GM19372 (cell line): Measurements from ENCODE around the gene AAR2.

Experiments
- ATAC-seq: cut with Tn5 transposase; IDR thresholded peaks from one replicate; pipeline ENCODE4 v1.9.1; 2021; ENCODE audit warnings: mild to moderate bottlenecking, low read depth, moderate library complexity; ENCODE audit not compliant: unreplicated experiment

The AAR2 gene

DNA sequence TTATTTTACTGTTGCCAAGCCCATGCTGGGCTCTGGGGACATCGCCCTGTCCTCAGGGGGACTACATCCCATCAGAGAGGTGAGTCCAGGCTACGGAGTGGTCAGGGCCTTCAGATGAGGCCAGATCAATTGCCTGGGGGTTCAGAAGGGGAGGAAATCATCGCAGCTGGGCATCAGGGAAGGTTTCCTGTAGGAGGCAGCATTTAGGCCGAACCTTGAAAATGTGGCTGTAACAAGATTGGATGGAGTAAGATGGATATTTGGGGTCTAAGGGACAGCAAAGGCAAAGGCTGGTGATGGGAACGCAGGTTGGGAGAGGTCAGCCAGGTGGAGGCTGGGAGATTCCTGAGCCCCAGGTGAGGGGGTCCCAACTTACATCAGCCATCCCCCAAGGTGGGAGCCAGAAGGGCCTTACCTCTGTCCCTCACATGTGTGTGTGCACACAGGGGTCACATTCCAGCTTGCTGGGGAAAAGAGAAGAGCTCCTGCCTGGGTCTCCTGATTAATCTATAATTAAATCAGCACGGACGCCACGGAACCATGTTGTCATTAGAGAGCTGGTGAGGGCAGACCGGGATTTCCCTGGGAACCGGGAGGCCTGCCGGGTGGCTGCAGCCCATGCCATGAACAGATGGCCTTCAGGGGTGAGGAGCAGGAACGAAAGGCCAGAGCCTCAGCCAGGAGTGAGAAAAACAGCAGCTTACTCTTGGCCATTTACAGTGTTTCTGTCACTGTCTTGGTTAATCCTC, 39.3 kb downstream of the AAR2 start:
- no peak for ATAC-seq

DNA sequence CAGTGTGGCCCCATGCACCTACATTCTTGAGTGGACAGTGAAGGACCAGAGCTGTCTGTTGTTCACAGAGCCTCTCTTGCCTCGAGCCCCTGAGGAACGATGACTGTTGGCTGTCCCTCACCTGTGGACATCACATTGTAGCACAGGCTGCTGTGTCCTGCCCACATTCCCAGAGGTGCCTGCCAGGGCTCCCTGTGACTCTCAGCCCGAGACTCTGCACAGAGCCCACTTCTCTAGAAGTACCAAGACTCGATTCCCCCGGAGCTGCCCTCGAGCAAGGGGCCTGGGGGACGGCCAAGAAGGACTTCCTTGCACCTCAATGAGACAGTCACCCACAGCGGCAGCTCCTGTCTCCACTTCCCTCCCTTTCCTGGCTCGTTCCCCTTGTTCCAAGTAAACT, 41.3 kb downstream of the AAR2 start:
- ATAC-seq, result no peak

DNA sequence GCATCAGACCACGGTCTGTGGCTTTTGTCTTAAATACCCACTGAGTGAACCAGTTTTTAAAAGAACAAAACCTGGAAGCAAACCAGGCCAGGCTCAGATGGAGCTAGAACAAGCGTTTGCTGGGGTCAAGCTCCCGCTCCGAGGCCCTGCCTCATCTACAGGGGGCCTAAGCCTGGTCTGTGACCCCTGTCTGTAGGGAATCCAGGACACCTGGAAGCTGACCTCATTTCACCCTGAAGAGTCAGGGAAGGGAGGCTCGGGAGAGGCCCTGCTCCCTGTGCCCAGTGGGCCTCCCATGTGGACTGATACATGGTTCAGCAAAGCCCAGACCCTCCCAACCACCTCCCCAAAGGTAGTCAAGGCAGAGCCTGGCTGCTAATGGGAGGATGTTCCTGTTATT, 43.1 kb downstream of the AAR2 start:
- ATAC-seq, result no peak

DNA sequence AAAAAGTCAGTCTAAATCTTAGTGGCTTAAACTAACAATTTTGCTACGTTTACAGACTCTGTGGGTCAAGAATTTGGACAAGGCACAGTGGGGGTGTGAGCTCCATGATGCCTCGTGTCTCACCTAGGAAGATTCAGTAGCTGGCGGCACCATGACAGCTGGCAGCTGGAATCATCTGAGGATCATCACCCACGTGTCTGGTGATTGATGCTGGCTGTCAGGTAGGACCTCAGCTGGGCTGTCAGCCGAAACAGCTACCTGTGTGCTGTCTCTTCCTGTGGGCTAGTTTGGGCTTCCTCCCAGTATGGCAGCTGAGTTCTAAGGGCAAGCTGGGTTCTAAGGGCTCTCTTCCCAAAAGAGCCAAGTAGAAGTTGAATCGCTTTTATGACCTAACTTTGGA, 43.5 kb downstream of the AAR2 start:
- ATAC-seq, result no peak

DNA sequence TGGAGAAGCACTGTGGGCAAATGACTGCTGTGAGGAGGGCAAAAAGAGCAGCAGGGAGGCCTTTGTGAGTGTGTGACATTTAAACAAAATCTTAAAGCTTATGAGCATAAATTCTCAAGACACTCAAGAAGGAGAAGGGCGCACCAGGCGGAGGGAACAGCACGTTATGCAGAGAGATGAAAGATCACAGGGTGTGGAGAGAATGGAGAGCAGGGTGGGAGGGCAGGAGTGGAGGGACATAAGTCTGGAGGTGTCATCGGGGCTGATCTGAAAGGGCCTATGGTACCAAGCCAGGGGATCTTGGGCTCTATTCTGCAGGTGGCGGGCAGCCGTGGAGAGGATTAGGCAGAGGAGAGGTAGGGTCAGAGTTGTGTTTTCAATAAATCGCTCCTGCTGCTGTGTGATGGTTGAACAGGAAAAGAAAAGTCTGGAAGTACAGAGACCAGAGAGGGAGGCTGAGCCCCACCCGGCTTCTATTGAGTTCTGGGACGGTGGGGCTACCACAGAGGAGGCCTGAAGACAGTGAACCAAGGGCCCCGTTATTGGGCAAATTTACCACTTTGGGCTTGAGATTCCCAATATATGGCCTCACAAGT, 45.6 kb downstream of the AAR2 start:
- ATAC-seq, result no peak

DNA sequence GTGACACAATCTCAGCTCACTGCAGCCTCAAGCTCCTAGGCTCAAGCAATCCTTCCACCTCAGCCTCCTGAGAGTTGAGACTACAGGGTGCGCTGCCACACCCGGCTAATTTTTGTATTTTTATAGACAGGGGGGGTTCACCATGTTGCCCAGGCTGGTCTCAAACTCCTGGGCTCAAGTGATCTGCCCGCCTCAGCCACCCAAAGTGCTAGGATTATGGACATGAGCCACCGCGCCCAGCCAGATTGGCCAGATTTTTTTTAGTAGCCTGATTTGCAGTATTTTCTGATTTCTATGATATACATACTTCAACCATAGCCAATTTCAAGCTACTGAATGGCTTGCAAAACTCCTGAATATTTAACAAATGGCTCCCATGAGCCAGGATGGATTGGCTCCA, 48.5 kb downstream of the AAR2 start:
- no peak for ATAC-seq

DNA sequence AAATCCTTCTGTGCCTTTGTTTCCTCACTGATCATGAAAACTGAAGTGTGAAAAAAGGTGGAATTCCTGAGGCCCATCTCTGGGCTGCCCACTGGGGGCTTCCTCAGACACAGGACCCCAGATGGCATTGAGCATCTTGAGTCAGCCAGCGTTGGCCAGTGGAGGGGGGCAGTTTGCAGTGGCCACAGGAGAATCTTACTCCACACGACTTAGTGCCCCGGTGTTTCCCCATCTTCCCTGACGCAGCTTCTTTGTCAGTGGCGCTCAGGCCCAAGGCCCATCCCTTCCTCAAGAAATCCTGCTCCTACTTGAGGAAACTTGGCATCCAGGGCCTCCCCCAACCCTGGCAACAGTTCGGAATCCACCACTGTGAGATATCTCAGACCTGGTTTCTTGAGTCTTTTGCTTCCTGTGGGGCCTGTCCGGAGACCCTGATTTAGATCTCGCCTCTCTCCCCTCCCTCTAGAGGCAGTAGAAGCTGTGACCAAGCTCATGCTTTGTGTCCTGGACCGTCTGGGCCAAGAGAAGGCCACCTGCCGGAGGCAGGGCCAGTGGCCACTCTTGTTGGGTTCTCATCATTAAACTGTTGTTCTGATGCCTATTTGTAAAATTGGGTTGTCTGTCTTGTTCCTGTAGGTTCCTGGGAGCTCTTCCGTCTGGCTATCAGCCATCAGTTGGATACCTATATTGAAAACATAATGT, 49.6 kb downstream of the AAR2 start:
- ATAC-seq, result no peak

DNA sequence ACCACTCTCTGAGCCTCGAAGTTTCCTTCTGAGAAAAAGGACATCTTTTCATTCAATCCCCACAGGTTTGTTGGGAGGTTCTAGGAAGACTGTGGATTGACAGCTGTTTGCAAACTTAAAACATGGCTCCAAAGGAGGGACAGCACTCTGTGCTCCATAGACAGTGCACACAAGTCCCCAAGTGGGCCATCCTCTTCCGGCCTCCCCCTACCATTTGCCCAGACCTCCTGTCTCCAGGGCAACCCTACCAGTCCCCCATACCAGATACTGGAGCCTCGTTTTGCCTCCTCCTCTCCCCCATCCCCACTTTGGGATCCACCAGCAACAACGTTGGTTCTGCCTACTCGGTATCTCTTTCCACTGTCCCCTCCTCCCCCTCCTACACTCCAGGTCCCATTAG, 61.4 kb downstream of the AAR2 start:
- ATAC-seq, result no peak

DNA sequence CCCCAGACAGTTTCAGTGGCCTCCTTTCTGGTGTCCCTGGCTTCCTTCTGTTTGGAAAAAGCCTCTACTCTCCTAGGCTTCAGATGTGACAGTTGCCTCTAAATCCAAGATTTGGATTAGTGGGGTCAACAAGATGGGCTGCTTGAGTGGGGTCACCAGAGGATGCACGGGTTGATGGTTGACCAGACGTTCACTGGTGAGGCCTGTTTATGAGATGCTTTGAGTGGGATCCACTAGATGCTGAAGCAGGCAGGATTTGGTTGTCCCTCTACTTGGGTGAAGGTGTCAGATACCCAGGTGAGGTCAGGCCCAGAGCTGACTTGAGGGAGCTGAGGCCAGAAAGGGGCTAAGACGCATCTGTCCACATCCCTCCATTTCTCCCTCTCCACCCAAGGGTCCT, 61.8 kb downstream of the AAR2 start:
- ATAC-seq, result no peak

DNA sequence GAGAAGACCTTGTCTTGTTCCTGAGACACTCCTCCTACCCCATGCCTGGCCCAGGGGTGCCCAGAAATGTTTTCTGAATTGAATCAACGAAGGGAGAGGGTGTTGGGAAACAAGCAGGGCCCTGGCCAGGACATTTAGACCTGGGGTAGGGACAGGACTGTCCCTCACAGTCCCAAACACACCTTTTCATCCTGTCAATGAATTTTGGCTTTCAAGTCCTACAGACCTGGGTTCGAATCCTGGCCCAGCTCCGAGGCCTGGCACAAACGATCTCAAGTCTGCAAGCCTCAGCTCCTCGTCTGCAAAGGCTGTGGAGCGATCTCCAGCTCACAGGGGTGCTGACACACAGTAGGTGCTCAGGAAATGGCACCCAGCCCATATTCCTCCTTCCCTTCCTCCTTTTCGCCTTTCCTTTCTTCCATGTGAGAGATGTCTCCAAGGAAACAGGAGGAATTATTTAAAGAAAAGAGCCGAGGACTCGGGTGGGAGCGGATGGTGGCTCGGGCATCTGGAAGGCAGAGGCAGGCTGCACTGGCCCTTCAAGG, 62.6 kb downstream of the AAR2 start:
- ATAC-seq, result no peak

DNA sequence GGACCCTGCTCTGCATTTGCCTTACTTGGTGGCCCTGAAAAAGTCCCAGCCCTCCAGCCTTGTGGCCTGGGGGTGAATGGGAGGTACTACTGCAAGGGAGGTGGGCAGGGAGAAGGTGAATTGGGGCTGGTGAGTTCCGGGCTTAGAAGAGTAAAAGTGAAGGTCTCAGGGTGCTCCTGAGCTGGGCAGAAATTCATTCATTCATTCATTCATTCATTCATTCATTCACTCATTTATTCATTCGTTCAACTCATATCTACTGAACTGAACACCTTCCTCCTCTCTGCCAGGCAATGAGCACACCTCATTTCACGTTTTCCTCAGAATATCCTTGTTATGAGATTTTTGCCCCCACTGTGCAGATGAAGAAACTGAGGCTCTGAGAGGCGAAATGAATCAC, 63.2 kb downstream of the AAR2 start:
- ATAC-seq, result no peak

DNA sequence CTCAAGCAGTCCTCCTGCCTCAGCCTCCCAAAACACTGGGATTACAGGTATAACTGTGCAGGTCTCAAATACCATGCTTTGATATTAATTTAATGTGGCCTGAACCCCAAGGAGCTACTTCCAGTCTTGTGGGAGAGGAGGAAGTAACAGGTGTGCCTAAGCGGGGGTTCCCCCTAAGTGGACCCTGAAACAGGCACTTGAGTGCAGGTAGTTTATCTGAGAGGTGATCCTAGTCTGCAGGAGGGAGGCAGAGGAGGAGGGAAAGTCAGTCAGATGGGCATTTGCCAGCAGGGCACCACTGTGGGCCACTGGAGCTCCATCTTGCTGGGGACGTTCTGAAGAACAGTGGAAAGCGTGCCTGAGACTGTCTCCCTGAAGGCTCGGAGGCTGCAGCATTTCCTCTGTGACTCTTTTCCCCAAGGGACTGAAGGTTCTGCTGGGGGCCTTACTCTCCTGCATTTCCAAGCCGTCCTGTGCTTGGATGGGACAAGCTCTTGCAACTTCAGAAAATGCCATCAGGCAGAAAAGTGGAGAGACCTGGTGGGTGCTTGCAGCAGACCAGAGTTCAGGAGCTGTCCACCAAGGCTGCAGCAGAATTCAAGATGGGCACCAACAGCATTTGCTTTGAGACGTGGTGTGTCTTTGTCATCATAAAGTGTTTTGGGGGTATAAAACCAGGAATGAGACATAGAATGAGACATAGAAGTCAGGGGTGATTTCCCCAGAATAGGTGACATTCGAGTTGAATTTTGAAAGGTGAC, 65.3 kb downstream of the AAR2 start:
- ATAC-seq, result no peak

DNA sequence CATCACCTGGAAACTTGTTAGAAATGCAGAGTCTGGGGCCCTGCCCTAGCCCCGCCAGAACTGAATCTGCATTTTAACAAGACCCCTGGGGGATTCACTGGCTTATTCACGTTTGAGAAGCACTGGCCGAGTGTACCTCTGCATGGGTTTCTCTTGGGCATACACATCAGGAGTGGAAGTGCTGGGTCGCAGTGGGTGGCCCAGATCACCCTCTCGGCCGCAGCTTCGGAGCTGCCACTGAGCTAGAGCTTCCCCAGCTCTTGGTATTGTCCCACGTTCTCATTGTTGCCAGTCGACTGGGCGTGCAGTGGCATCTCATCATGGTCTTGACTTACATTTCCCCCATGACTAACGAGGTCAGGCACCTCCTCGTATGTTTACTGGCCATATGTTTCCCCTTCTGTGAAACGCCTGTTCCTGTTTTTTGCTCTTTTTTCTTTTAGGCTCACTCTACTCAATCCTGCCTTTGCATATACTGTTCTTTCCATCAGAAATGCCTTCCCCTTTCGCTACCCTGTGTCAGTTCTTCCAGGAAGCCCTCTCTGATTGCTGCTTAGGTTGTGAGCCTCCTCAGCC, 66.8 kb downstream of the AAR2 start:
- no peak for ATAC-seq

DNA sequence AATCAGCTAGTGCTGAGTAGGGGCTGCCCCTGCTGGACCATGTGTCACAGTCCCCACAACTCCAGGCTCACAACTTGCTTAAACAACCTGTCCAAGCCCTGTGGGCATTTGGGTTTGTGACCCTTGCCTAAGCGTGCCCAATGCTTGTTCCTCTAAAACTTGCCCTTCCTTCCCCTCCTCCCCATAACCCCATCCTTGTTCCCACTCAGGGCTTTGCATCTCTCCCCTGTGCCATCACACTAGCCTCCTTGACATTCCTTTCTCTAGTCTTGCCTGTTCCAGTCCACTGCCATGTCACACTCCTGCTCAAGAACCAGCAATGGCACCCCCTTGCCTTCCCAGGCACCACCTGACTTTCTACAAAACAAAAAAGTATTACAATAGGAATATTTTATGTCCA, 67.6 kb downstream of the AAR2 start:
- no peak for ATAC-seq

DNA sequence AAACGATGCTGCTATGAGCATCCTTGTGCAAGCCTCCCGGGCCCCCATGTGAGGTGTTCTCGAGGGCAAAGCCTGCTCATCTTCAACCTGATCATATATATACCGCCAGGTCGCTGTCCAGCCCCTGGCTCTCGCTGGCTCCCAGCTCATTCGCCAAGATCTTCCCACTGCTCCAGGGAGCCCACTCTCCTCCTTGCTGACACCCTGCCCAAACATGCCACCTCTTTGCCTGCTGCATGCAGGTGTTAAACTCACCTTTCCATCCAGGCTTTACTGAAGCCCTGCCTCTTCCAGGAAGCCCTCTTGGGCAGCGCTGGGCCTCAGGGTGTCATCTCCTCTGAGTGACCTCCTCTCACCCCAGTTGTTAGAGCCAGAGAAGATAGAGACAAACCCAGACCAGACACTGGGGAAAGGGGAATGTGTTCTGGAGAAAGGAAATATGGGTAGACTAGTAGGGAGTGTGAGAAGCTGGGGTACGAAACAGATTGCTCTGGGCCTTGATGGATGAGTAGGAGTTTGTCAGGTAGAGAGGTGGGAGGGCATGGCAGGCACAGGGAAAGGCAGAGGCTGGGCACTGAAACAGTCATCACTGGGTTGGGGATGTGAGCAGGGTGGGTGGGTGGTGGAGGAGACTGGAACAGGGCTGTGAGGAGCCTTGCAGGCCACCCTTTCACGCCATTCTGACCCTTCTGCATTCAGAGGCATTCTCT, 68.7 kb downstream of the AAR2 start:
- ATAC-seq, result no peak

DNA sequence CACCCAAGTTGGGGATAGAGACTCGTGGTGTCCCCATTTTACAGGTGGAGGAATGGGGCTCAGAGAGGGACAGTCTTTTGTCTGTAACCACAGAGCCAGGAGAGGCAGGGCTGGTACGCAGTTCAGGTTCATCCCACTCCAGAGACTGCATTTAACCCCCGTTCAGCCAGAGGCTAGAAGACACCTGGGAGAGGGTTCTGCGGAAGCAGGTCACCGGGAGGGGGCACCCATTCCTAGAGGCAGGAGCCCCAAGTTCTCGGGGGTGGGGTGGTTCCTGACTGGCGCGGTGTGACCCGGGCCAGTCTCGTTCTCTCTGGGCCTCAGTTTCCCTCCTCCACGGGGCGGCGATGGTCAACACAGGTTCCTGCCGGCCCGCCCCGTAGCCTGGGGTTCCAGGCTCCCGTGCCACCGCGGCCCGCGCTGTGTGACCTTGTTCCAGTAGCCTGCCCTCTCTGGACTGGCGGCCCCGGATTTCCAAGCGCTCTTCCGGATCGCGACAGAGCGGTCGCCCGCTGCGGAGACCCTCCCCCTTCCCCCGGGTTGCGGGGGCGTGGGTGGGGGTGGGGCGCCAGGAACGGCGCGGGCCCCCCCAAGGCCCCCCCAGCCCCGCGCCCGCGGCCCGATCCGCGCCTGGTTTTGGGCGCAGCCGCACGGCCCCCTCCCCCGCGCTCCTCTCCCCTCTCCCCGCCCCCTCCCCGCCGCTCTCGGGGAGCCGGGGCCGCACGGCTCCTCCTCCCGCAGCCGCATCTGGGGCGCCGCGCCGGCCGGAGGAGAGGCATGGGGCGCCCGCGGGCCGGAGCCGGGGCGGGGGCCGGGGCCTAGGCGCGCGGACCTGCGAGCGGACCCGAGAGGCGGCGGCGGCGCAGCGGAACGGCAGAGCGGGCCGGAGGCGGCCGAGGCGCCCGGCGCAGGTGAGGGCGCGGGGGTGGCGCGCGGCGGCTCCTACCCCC, 69.6 kb downstream of the AAR2 start, which contains the start of gene DLGAP4:
Gene DLGAP4 (plus strand): TSS at position 738 of the 950 bp plus-strand sequence. CDS start 125,379 bp downstream, outside the sequence.
- no peak for ATAC-seq
